Activated T-cell treated with anti-CD3 and anti-CD28 coated beads, Interleukin-2, amount 50 U/mL, for 24 hours (primary cell): ENCODE data around the gene MYH16.
"Not testable (repeated sequence)": the region's sequence is repeated elsewhere in the genome, so short reads cannot be mapped to it uniquely, and the experiment has no call there.

Experiments
- DNase-seq: peaks from one replicate; pipeline ENCODE4 v3.0.0-alpha.2; 2020
- H3K27ac Mint-ChIP-seq: 2 replicates; pipeline ENCODE4 v1.8.0; 2020; ENCODE audit warnings: mild to moderate bottlenecking, mixed read lengths
- H3K27me3 Mint-ChIP-seq: 2 replicates; pipeline ENCODE4 v1.8.0; 2020; ENCODE audit warnings: mixed read lengths
- H3K36me3 Mint-ChIP-seq: 2 replicates; pipeline ENCODE4 v1.8.0; 2020; ENCODE audit warnings: low read depth, mixed read lengths
- H3K4me1 Mint-ChIP-seq: 2 replicates; pipeline ENCODE4 v1.8.0; 2020; ENCODE audit warnings: low read depth, mixed read lengths
- H3K4me3 Mint-ChIP-seq: 2 replicates; pipeline ENCODE4 v1.8.0; 2020; ENCODE audit warnings: mild to moderate bottlenecking, moderate library complexity, mixed read lengths
- H3K9me3 Mint-ChIP-seq: 2 replicates; pipeline ENCODE4 v1.8.0; 2020; ENCODE audit warnings: mixed read lengths

Gene MYH16

DNA sequence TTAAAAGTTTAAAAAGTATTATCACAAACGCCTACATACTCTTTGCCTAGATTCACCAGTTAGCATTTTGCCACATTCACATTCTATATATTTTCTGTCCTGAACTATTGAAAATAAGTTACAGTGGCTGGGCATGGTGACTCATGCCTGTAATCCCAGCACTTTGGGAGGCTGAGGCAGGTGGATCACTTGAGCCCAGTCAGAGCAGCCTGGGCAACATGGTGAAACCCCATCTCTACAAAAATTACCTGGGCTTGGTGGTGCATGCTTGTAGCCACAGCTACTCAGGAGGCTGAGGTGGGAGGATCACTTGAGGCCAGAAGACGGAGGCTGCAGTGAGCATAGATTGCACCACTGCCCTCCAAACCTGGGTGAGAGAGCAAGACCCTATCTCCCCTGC lies 58.4 kb downstream of the MYH16 start:
- Mint-ChIP-seq H3K27ac (peak overlapping the region; percentile 96), H3K9me3 (no peaks in the 10 kb centered on the region), H3K27me3 (no peaks in the 10 kb centered on the region), H3K4me3 (peak overlapping the region; percentile 47), H3K36me3 (peaks cover 78% of the 10 kb centered on the region), H3K4me1 (peaks cover 55% of the 10 kb centered on the region)
- DNase-seq = no peak

DNA sequence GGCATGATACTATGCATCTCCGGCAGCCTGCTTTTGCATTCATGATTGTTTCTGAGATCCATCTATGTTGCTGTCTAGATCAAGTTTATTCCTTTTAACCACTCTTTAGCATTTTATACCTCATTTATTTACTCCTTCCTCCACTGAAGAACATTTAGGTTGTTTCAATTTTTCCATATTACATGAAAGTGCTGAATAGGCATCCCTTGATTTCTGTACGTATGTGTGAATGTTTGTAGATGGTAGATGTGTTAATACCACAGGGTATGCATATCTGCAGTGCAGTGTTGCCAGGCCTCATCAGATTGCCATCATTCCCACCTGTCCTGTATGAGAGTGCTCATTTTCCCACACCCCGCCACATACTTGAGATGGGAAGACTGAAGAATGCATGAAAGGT lies 67.0 kb downstream of the MYH16 start:
- peaks cover 88% of the 10 kb centered on the region for H3K36me3 Mint-ChIP-seq
- no peak for DNase-seq
- H3K27me3 Mint-ChIP-seq = no peaks in the 10 kb centered on the region
- H3K9me3 Mint-ChIP-seq = no peaks in the 10 kb centered on the region
- peaks cover 18% of the 10 kb centered on the region for H3K4me1 Mint-ChIP-seq
- no peak overlapping the region for H3K4me3 Mint-ChIP-seq
- H3K27ac Mint-ChIP-seq = no peak overlapping the region

DNA sequence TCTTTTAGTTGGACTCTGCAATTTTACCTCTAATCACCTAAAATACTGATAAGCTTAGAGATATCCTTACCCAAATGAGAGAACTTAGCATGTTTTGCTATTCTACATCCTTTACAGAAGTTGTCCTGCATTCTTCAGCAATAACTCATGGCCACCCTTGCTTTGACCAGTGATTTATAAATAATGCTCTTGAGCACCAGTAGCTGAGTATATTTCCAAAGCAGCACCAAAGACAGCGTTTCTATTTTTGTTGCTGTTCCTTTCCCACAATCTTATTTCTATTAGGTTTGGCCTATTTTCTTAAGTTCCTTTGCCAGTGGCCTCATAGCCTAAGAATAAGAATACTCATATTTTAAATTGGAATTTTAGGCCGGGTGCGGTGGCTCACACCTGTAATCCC lies 68.0 kb downstream of the MYH16 start:
- H3K27me3 Mint-ChIP-seq = no peaks in the 10 kb centered on the region
- peaks cover 86% of the 10 kb centered on the region for H3K36me3 Mint-ChIP-seq
- no peaks in the 10 kb centered on the region for H3K9me3 Mint-ChIP-seq
- H3K27ac Mint-ChIP-seq = no peak overlapping the region
- H3K4me3 Mint-ChIP-seq = no peak overlapping the region
- peaks cover 19% of the 10 kb centered on the region for H3K4me1 Mint-ChIP-seq
- DNase-seq = no peak

- Mint-ChIP-seq H3K9me3 (no peaks in the 10 kb centered on the region), H3K27me3 (no peaks in the 10 kb centered on the region), H3K27ac (peak overlapping the region; percentile 79), H3K4me1 (peaks cover 19% of the 10 kb centered on the region), H3K4me3 (no peak overlapping the region), H3K36me3 (peaks cover 88% of the 10 kb centered on the region)
- DNase-seq = no peak
These were observed 71.5 kb downstream of the MYH16 start for GRCh38 chr7:99344061-99344647.

DNA sequence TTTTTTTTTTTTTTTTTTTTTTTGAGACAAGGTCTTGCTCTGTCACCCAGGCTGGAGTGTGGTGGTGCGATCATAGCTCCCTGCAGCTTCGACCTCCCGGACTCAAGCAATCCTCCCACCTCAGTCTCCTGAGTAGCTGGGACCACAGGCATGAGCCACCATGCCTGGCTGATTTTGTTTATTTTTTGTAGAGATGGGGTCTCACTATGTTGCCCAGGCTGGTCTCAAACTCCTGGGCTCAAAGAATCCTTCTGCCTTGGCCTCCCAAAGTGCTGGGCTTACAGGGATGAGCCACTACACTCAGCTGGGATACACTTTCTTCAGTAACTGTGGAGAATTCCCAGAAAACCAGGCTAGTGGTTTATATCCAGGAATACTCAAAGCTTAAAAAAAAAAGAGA lies 78.0 kb downstream of the MYH16 start:
- H3K4me1 Mint-ChIP-seq, H3K27ac Mint-ChIP-seq, H3K9me3 Mint-ChIP-seq, DNase-seq, H3K4me3 Mint-ChIP-seq, H3K27me3 Mint-ChIP-seq: not testable (repeated sequence)
- H3K36me3 Mint-ChIP-seq = peaks cover 86% of the 10 kb centered on the region

GRCh38 chr7:99352247-99352646 lies 79.6 kb downstream of the MYH16 start:
- Mint-ChIP-seq H3K27ac (peak overlapping the region; percentile 26), H3K36me3 (peaks cover 87% of the 10 kb centered on the region), H3K4me3 (no peak overlapping the region), H3K9me3 (no peaks in the 10 kb centered on the region), H3K27me3 (no peaks in the 10 kb centered on the region), H3K4me1 (no peaks in the 10 kb centered on the region)
- DNase-seq = no peak

DNA sequence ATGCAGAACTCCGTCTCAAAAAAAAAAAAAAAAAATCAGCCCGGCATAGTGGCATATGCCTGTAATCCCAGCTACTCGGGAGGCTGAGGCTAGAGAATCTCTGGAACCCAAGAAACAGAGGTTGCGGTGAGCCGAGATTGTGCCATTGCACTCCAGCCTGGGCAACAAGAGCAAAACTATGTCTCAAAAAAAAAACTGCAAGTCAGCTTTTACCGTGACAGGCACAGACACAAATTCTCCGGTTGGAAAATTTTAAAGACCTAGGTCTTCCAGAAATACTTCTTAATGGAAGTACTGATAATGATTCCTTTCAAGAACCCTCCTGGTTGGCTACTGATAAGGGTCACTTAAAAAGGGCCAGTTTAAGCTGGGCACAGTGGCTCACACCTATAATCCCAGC lies 82.5 kb downstream of the MYH16 start:
- DNase-seq = no peak

GRCh38 chr7:99357701-99358490 lies 85.3 kb downstream of the MYH16 start:
- H3K4me3 Mint-ChIP-seq = no peak overlapping the region
- H3K27me3 Mint-ChIP-seq = no peaks in the 10 kb centered on the region
- no peaks in the 10 kb centered on the region for H3K9me3 Mint-ChIP-seq
- peak overlapping the region; percentile 69 for H3K27ac Mint-ChIP-seq
- peaks cover 2% of the 10 kb centered on the region for H3K4me1 Mint-ChIP-seq
- H3K36me3 Mint-ChIP-seq = peaks cover 90% of the 10 kb centered on the region
- no peak for DNase-seq

More for the DNA sequence above, 82.5 kb downstream of the MYH16 start:
- H3K4me1 Mint-ChIP-seq = no peaks in the 10 kb centered on the region
- peaks cover 87% of the 10 kb centered on the region for H3K36me3 Mint-ChIP-seq
- no peak overlapping the region for H3K4me3 Mint-ChIP-seq
- no peak overlapping the region for H3K27ac Mint-ChIP-seq
- H3K27me3 Mint-ChIP-seq = no peaks in the 10 kb centered on the region
- H3K9me3 Mint-ChIP-seq = no peaks in the 10 kb centered on the region

- not testable (repeated sequence) for H3K4me3 Mint-ChIP-seq, H3K4me1 Mint-ChIP-seq, DNase-seq, H3K9me3 Mint-ChIP-seq, H3K27me3 Mint-ChIP-seq
- Mint-ChIP-seq H3K27ac (peak overlapping the region; percentile 3), H3K36me3 (peaks cover 93% of the 10 kb centered on the region)
These were observed 85.9 kb downstream of the MYH16 start for GRCh38 chr7:99358521-99358920.

DNA sequence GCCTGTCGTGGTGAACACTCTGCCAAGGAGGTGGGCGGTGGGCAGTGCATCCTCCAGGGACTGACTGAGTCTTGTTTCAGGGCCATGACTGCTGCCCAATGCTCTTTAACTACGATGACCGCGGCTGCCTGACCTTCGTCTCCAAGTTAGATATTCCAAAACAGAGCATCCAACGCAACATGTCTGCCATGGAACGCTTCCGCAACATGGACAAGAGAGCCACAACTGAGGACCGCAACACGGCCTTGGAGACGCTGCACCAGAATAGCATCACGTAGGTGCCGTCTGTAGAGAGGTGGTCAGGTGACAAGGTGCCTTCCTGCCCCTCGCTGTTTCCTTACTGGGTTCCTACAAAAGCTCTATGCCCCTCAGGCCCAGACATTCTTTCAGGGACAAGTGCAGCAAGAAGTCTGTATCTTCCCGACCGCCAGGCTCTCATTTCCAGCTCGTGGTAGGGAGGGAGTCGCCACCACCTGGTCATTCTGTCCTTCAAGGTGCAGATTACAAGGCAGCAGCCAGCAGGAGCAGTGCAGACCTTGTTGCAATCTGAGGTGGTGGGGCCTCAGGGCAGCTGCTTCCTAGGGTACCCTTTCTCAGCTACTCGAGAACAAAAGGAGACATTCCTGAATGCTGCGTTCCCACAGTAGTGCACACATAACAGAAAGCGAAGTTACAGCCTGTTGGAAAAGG lies 87.0 kb downstream of the MYH16 start:
- no peak overlapping the region for H3K27ac Mint-ChIP-seq
- no peak overlapping the region for H3K4me3 Mint-ChIP-seq
- H3K4me1 Mint-ChIP-seq = peaks cover 2% of the 10 kb centered on the region
- no peak for DNase-seq
- no peaks in the 10 kb centered on the region for H3K9me3 Mint-ChIP-seq
- peaks cover 93% of the 10 kb centered on the region for H3K36me3 Mint-ChIP-seq
- no peaks in the 10 kb centered on the region for H3K27me3 Mint-ChIP-seq
